Pancreas (tissue), 10 donors: ENCODE data around the gene INPP5J. TPM values are rescaled to one million over a fixed set of nuclear protein-coding genes. Genes with fewer than 3 reads are reported as not detected.

Experiments
- ATAC-seq, 4 donors: fragments of 200-7000 bp; cut with Tn5 transposase; one replicate each; pipeline versions ENCODE4 v1.8.0 to v1.9.1; 2020; ENCODE audit warnings: mild to moderate bottlenecking in 4 of 4, moderate library complexity in 4 of 4
- DNase-seq, 6 donors: peaks; one replicate each; pipeline ENCODE4 v3.0.0-alpha.2; 2020
- FAIRE-seq: peaks from 2 replicates; lab custom pipeline; 2012; peaks lifted over from hg19 to GRCh38; lab: Jason Lieb, UNC
- H3K27ac ChIP-seq, 4 donors: fragments of 200-600 bp; sonication (generic); 1 replicate in 3 of 4; 2 replicates in 1 of 4; pipeline versions ENCODE4 v1.5.0 to v1.8.0; 2020
- H3K27me3 ChIP-seq, 4 donors: fragments of 200-600 bp; one replicate each; pipeline ENCODE4 v1.8.0; 2021
- H3K36me3 ChIP-seq, 3 donors: fragments of 200-600 bp; sonication (generic) in 1 of 3; one replicate each; pipeline versions ENCODE4 v1.5.0 to v1.8.0; 2020 to 2021
- H3K4me1 ChIP-seq, 3 donors: fragments of 200-600 bp; one replicate each; pipeline ENCODE4 v1.8.0; 2021
- H3K4me3 ChIP-seq, 4 donors: fragments of 200-600 bp; sonication (generic) in 2 of 4; one replicate each; pipeline versions ENCODE4 v1.5.0 to v1.8.0; 2020 to 2021
- H3K9me3 ChIP-seq, 4 donors: fragments of 200-600 bp; one replicate each; pipeline ENCODE4 v1.8.0; 2021
- WGBS, 2 donors: extraction: QIAGEN DNeasy Blood & Tissue Kit; methylation state at CpG; one replicate each; pipeline ENCODE4 v1.1.7; 2013; 5-methylcytosine and 5-hydroxymethylcytosine counted together
- intact Hi-C, 3 donors: fragments of 100-400 bp; cut with DNase I; formaldehyde crosslinking; loops; one replicate each; pipeline versions ENCODE4 v1.11.1 to v1.14.2; 2022
- polyA plus RNA-seq, 2 donors: library from polyadenylated mRNA; stranded (reverse); fragments of 200-250 nt; gene quantifications; one replicate each; pipeline ENCODE4 v1.2.3, GENCODE V29; 2013
- total RNA-seq, 6 donors: library from RNA; stranded (reverse); fragmentation: NEBNext Ultra II Directional in 4 of 6; extraction: Animal tissue kit (Norgen Biotek cat#: 25700) in 4 of 6; gene quantifications; one replicate each; pipeline versions ENCODE4 v1.2.1 to v1.2.4, GENCODE V29; 2021 to 2023
- TF ChIP-seq, protein P1 (sequence below), 4 donors: fragments of 200-600 bp; sonication (generic) in 3 of 4; IDR thresholded peaks; one replicate each; pipeline versions ENCODE4 v1.5.0 to v1.8.0; 2021; ENCODE audit warnings: antibody characterized with exemption in 4 of 4
- donor health status: healthy with polysubstance abuse.
- donor health status: DM: no; HTN: no; CAD: no; lungs with moderate emphysema.
- donor health status: DM: no; HTN: no; CAD: no.
- donor health status: control.
- donor health status: control.
- donor health status: Bipolar disorder and iron deficiency.
- donor health status: DM: yes; HTN: yes; CAD: no.
- donor health status: DM: no; HTN: no; CAD: no.
- donor health status: DM: no; HTN: no; CAD: no.
- donor health status: DM: yes; HTN: yes; CAD: no.

The INPP5J gene
- total and polyA plus RNA-seq, 8 donors, result 4.5 to 25.0 (median 10.3) TPM

DNA sequence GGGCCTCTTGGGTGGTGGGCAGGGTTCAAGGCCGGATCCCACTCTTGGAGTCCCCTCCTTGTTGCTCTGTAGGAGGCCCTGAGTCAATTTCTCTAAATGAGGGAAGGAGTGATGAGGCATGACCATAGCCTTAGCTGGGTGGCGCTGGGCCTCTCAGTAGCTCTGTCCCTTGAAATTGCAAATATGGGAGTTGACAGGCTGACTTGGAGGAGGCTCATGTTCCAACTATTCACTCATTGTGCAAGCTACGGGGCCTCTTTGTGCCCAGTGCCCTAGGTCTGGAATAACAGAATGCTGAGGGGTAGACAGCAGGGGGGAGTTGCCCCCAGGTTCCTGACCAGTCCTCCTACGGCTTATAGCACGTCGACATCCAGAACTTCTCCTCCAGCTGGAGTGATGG is 23.4 kb upstream of the INPP5J start:
- TF ChIP-seq, protein P1, sequence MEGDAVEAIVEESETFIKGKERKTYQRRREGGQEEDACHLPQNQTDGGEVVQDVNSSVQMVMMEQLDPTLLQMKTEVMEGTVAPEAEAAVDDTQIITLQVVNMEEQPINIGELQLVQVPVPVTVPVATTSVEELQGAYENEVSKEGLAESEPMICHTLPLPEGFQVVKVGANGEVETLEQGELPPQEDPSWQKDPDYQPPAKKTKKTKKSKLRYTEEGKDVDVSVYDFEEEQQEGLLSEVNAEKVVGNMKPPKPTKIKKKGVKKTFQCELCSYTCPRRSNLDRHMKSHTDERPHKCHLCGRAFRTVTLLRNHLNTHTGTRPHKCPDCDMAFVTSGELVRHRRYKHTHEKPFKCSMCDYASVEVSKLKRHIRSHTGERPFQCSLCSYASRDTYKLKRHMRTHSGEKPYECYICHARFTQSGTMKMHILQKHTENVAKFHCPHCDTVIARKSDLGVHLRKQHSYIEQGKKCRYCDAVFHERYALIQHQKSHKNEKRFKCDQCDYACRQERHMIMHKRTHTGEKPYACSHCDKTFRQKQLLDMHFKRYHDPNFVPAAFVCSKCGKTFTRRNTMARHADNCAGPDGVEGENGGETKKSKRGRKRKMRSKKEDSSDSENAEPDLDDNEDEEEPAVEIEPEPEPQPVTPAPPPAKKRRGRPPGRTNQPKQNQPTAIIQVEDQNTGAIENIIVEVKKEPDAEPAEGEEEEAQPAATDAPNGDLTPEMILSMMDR (IDR thresholded peaks at IDR 0.05), result no peak
- Histone ChIP-seq H3K27ac (no peak overlapping the region), H3K9me3 (no peaks in the 10 kb centered on the region), H3K4me1 (no peaks in the 10 kb centered on the region), H3K36me3 (peaks cover 0 to 60% (median 17%) of the 10 kb centered on the region in 3 donors), H3K4me3 (no peak overlapping the region), H3K27me3 (no peaks in the 10 kb centered on the region)
- 93 to 98% methylated on average over 6 of the region's 6 CpGs for WGBS, 2 donors
- intact Hi-C loops, result no loop called here
- no peak for ATAC-seq
- DNase-seq, result no peak
- no peak for FAIRE-seq

DNA sequence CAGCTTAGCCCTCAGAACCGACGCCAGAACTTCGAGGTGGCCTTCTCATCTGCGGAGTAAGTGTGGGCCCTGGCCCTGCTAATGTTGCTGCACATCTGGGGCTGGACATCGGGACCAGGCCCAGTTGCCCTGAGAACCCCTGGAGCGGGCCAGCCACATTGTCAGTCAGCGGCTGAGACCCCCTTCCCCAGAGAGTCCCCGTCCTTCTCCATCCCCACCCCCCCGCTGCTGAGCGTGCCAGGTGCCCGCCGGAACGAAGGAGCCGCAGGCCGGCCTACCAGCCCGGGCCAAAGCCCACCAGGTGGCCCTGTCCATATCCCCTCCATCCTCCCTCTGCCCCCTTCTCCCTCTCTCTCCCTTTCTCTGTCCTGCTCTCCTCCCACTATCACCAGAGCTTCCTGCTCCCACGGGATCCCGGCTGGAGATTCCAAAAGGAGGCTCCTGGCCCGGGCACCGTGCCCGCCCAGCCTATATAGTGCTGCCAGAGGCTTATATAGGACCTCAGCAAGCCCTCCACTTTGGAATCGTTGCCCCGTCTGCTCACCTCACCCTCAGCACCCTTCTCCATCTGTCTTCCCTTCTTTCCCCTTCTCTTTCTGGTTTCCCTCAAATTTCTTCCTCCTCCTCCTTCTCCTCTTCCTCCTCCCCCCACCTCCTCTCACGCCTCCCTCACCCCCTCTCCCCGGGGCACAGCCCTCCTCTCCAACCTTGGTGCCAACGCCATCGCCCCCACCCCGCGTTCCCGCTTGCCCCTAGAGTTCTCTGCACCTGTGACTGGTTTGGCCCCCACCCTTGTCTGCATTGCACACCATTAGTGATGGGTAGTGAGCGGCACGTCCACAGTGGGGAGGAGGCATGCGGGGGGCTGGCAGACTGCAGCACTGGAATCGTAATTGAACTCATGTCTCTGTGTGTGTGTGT is 22.7 kb upstream of the INPP5J start:
- H3K27me3 ChIP-seq, result no peaks in the 10 kb centered on the region
- TF ChIP-seq, protein P1 (IDR thresholded peaks at IDR 0.05), result no peak
- H3K27ac ChIP-seq, result no peak overlapping the region
- H3K4me3 ChIP-seq, result no peak overlapping the region
- intact Hi-C loops, result no loop called here
- peak in 1 of 6 donors; percentile 54 for DNase-seq
- no peaks in the 10 kb centered on the region for H3K4me1 ChIP-seq
- no peak for FAIRE-seq
- H3K36me3 ChIP-seq, result peaks cover 0 to 52% (median 17%) of the 10 kb centered on the region in 3 donors
- WGBS, 2 donors, result 93 to 95% methylated on average over 34 of the region's 34 CpGs
- H3K9me3 ChIP-seq, result no peaks in the 10 kb centered on the region
- no peak for ATAC-seq

DNA sequence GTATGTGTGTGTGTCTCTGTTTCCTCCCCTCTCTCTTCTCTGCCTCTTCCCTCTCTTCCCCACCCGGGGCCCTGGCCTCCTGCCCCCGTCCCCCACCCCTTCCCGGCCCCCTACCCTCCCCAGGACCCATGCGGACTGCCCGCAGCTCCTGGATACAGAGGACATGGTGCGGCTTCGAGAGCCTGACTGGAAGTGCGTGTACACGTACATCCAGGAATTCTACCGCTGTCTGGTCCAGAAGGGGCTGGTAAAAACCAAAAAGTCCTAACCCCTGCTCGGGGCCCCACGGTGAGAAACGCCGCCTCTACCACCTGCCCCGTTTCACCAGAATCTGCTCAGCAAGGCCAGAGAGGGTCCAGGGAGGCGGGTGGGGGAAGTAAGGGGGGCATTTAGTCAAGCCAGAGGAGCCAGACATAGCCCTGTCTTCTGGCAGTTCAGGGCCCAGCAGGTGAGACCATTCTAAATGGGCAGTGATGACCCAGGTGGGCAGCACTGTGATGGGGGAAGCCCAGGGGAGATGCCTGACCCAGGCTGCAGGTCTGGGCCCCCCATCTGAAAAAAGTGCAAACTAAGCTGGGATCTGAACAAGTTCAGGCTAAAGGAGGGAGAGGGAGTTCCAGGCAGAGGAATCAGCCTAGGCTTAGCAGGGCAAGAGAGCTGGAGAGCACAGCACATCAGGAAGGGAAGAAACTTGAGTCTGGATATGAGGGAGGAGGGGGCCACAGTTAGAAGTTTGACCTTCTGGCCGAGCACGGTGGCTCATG is 21.8 kb upstream of the INPP5J start:
- FAIRE-seq, result no peak
- no peak for DNase-seq
- TF ChIP-seq, protein P1 (IDR thresholded peaks at IDR 0.05), result no peak
- intact Hi-C loops, result no loop called here
- H3K27me3 ChIP-seq, result no peaks in the 10 kb centered on the region
- peaks cover 0 to 44% (median 17%) of the 10 kb centered on the region in 3 donors for H3K36me3 ChIP-seq
- no peak overlapping the region for H3K27ac ChIP-seq
- ATAC-seq, result no peak
- 96 to 97% methylated on average over 18 of the region's 18 CpGs for WGBS, 2 donors
- H3K4me3 ChIP-seq, result no peak overlapping the region
- no peaks in the 10 kb centered on the region for H3K9me3 ChIP-seq
- H3K4me1 ChIP-seq, result no peaks in the 10 kb centered on the region

DNA sequence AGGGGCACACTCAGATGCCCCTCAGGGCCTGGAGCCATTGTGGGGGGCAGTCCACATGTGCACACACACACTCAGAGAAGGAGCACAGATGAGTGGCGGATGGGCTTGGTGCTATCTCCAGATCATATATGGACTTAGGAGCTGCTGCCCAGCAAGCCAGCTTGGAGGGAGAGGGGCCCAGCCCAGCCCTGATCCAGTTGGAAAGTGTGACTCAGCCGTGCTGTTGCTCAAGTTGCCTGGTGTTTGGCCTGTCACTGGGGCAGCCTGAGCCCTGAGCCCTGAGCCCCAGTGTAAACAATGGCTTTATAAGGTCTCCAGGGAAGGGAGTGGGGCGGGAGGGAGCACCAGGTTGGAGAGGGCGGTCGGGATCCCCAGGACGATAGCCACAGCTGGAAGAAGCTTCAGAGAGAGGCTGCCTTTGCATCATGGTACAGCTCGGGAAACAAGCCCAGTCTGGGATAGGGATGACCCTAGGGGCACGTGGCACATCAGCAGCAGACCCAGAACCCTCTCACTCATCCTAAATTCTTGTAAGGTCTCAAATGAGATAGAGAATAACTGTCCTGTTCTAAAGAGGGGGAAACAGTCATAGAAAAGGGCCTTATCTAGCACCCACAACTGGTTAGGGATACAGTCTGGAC is 20.2 kb upstream of the INPP5J start:
- H3K36me3 ChIP-seq, result peaks cover 0 to 32% (median 6%) of the 10 kb centered on the region in 3 donors
- ATAC-seq, result peak in 3 of 4 donors; percentile 2 to 10 (median 5)
- no peak for FAIRE-seq
- no peaks in the 10 kb centered on the region for H3K4me1 ChIP-seq
- intact Hi-C loops, result no loop called here
- H3K4me3 ChIP-seq, result no peak overlapping the region
- H3K27ac ChIP-seq, result peak overlapping the region in 2 of 4 donors; percentile 17 to 36
- H3K9me3 ChIP-seq, result no peaks in the 10 kb centered on the region
- 85 to 86% methylated on average over 8 of the region's 8 CpGs for WGBS, 2 donors
- no peaks in the 10 kb centered on the region for H3K27me3 ChIP-seq
- peak in 5 of 6 donors; percentile 15 to 63 (median 41) for DNase-seq
- TF ChIP-seq, protein P1 (IDR thresholded peaks at IDR 0.05), result no peak
